Measurements from ENCODE around the gene CDC45.

CDC45 gene

GRCh38 chr22:19438298-19438697 is 41.4 kb upstream of the CDC45 start:
- peaks cover 4% of the 10 kb centered on the region for H3K4me1 ChIP-seq (ENCODE audit: insufficient read depth, low read length, poor library complexity, severe bottlenecking)
- H3K9me3 ChIP-seq (ENCODE audit: insufficient read depth, low read depth, low read length) = no peaks in the 10 kb centered on the region
- peaks cover 12% of the 10 kb centered on the region; the same call in 1 of the 2 replicates for H3K36me3 ChIP-seq (ENCODE audit: insufficient read depth, low read length)
- no peak overlapping the region for H3K9ac ChIP-seq (ENCODE audit: low read depth, low read length, poor library complexity, severe bottlenecking)
- no peak overlapping the region for H2AFZ ChIP-seq (ENCODE audit: low read length)
- no peaks in the 10 kb centered on the region for H3K27me3 ChIP-seq (ENCODE audit: insufficient read depth, low read length, poor library complexity, severe bottlenecking)
- no peaks in the 10 kb centered on the region for H3F3A ChIP-seq (ENCODE audit: low read depth)
- TF ChIP-seq EZH2phosphoT487 (IDR thresholded peaks at IDR 0.05; ENCODE audit: borderline replicate concordance) = no peak
- no peak for TF ChIP-seq CTCF (conservative IDR thresholded peaks at IDR 0.05; ENCODE audit: low read length)
- H3K4me3 ChIP-seq (ENCODE audit: low read length, poor library complexity, severe bottlenecking) = no peak overlapping the region
- H3K79me2 ChIP-seq (ENCODE audit: insufficient read depth, low read length) = peaks cover 30% of the 10 kb centered on the region
- peaks cover 7% of the 10 kb centered on the region for H4K20me1 ChIP-seq (ENCODE audit: insufficient read depth, low read length, poor library complexity, severe bottlenecking)
- no peaks in the 10 kb centered on the region for H3K9me2 ChIP-seq (replicated peaks; ENCODE audit: low read depth, low read length)
- H3K4me2 ChIP-seq (ENCODE audit: low read depth, low read length, poor library complexity, severe bottlenecking) = no peak overlapping the region

GRCh38 chr22:19440411-19441195 is 39.1 kb upstream of the CDC45 start:
- Histone ChIP-seq H3K27me3 (ENCODE audit: insufficient read depth, low read length, poor library complexity, severe bottlenecking) (no peaks in the 10 kb centered on the region), H3K4me2 (ENCODE audit: low read depth, low read length, poor library complexity, severe bottlenecking) (no peak overlapping the region), H3K36me3 (ENCODE audit: insufficient read depth, low read length) (peaks cover 10% of the 10 kb centered on the region; the same call in 1 of the 2 replicates), H3K9me3 (ENCODE audit: insufficient read depth, low read depth, low read length) (no peaks in the 10 kb centered on the region), H3F3A (ENCODE audit: low read depth) (no peaks in the 10 kb centered on the region), H3K79me2 (ENCODE audit: insufficient read depth, low read length) (peaks cover 50% of the 10 kb centered on the region), H3K9ac (ENCODE audit: low read depth, low read length, poor library complexity, severe bottlenecking) (no peak overlapping the region), H3K4me3 (ENCODE audit: low read length, poor library complexity, severe bottlenecking) (no peak overlapping the region), H4K20me1 (ENCODE audit: insufficient read depth, low read length, poor library complexity, severe bottlenecking) (peaks cover 23% of the 10 kb centered on the region), H3K9me2 (replicated peaks; ENCODE audit: low read depth, low read length) (no peaks in the 10 kb centered on the region), H2AFZ (ENCODE audit: low read length) (no peak overlapping the region), H3K4me1 (ENCODE audit: insufficient read depth, low read length, poor library complexity, severe bottlenecking) (peaks cover 12% of the 10 kb centered on the region)
- TF ChIP-seq CTCF (conservative IDR thresholded peaks at IDR 0.05; ENCODE audit: low read length) = no peak
- TF ChIP-seq EZH2phosphoT487 (IDR thresholded peaks at IDR 0.05; ENCODE audit: borderline replicate concordance) = no peak

- H3F3A ChIP-seq (ENCODE audit: low read depth) = no peaks in the 10 kb centered on the region
- H3K4me2 ChIP-seq (ENCODE audit: low read depth, low read length, poor library complexity, severe bottlenecking) = no peak overlapping the region
- peaks cover 20% of the 10 kb centered on the region for H3K4me1 ChIP-seq (ENCODE audit: insufficient read depth, low read length, poor library complexity, severe bottlenecking)
- H3K27me3 ChIP-seq (ENCODE audit: insufficient read depth, low read length, poor library complexity, severe bottlenecking) = no peaks in the 10 kb centered on the region
- no peaks in the 10 kb centered on the region for H3K9me3 ChIP-seq (ENCODE audit: insufficient read depth, low read depth, low read length)
- H2AFZ ChIP-seq (ENCODE audit: low read length) = no peak overlapping the region
- no peak for TF ChIP-seq CTCF (conservative IDR thresholded peaks at IDR 0.05; ENCODE audit: low read length)
- no peak for TF ChIP-seq EZH2phosphoT487 (IDR thresholded peaks at IDR 0.05; ENCODE audit: borderline replicate concordance)
- peaks cover 66% of the 10 kb centered on the region for H3K79me2 ChIP-seq (ENCODE audit: insufficient read depth, low read length)
- no peaks in the 10 kb centered on the region for H3K9me2 ChIP-seq (replicated peaks; ENCODE audit: low read depth, low read length)
- peaks cover 33% of the 10 kb centered on the region for H4K20me1 ChIP-seq (ENCODE audit: insufficient read depth, low read length, poor library complexity, severe bottlenecking)
- H3K36me3 ChIP-seq (ENCODE audit: insufficient read depth, low read length) = peaks cover 8% of the 10 kb centered on the region; the same call in 1 of the 2 replicates
- H3K4me3 ChIP-seq (ENCODE audit: low read length, poor library complexity, severe bottlenecking) = no peak overlapping the region
- no peak overlapping the region for H3K9ac ChIP-seq (ENCODE audit: low read depth, low read length, poor library complexity, severe bottlenecking)
Observed at GRCh38 chr22:19442166-19442565, 37.6 kb upstream of the CDC45 start.
